NT2/D1 (cell line): ENCODE measurements around the gene SLC48A1.

Experiments used
- YY1 ChIP-seq: IDR thresholded peaks from 2 replicates; pipeline ENCODE4 v1.6.1; 2011; ENCODE audit not compliant: insufficient read length, insufficient read depth
- ZNF274 ChIP-seq: IDR thresholded peaks from 2 replicates; pipeline ENCODE4 v1.6.1; 2011; ENCODE audit warnings: mild to moderate bottlenecking, low read depth, low read length

- TF ChIP-seq ZNF274 (no peak), YY1 (no peak)
These were observed 47.0 kb downstream of the SLC48A1 start, which contains the start of gene HDAC7 for GRCh38 chr12:47819896-47820630.
